Iris pigment epithelial cell (primary cell): ENCODE data around the gene SERPINA12.

Experiments used
- DNase-seq: peaks from one replicate; pipeline ENCODE4 v3.0.0-alpha.2; 2011; ENCODE audit warnings: low read depth

The SERPINA12 gene

GRCh38 chr14:94509356-94509755 lies at the start of gene SERPINA12:
Gene SERPINA12 (minus strand): TSS chr14:94509469. CDS start chr14:94498397, 11,072 bp downstream.
- no peak for DNase-seq

DNA sequence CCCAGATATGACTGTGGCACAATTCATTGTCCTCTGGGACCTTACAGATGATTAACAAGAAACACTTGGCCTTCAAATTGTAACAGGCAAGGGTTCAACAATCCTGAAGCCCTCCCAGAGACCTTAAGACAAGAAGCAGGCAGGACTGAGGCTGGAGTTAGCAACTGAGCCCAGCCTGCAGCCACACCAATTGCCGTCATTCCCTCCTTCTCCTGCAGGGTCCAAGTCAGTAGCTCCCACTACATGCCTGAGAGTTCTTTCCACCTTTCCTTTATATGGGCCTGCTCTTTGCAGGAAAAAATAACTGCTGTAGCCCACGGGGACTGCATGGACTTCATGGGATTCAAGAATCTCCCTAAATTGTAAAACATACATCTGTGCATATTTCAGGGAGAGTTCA lies 49.6 kb upstream of the SERPINA12 start:
- DNase-seq = no peak

- no peak for DNase-seq
These were observed 48.1 kb upstream of the SERPINA12 start for GRCh38 chr14:94557327-94557726.

DNA sequence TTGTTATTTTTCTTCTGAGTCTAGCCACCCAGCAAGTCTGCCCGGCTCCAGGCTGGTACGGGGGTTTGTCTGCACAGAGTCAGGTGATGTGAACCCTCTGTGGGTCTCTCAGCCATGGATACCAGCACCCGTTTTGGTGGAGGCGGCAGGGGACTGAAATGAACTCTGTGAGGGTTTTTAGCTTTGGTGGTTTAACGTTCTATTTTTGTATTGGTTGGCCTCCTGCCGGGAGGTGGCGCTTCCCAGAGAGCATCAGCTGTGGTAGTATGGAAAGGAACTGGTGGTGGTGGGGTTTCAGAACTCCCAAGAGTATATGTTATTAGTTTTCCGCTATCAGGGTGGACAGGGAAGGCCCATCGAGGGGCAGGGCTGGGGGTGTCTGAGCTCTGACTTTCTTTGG lies 46.7 kb upstream of the SERPINA12 start:
- DNase-seq = no peak

DNA sequence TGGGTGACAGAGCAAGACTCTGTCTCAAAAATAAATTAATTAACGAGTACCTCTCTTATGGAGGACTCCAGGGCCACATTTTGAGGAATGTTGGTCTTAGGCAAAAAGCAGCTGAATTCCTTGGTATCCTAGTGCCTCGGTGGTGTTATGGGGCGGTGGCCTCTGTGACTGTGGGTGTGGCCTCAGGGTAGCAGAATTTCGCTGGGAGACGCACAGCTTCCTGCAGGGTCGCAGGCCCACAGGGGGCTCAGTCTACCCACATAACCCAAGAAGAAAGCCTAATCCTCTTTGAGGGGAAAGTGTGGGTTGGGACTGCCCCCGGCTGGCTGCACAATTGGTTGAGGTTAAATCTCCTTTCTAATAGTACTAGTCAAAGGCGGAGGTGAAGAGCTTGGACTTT lies 40.8 kb upstream of the SERPINA12 start:
- DNase-seq = no peak

GRCh38 chr14:94548999-94549985 lies 40.0 kb upstream of the SERPINA12 start:
- DNase-seq = peak; percentile 52

DNA sequence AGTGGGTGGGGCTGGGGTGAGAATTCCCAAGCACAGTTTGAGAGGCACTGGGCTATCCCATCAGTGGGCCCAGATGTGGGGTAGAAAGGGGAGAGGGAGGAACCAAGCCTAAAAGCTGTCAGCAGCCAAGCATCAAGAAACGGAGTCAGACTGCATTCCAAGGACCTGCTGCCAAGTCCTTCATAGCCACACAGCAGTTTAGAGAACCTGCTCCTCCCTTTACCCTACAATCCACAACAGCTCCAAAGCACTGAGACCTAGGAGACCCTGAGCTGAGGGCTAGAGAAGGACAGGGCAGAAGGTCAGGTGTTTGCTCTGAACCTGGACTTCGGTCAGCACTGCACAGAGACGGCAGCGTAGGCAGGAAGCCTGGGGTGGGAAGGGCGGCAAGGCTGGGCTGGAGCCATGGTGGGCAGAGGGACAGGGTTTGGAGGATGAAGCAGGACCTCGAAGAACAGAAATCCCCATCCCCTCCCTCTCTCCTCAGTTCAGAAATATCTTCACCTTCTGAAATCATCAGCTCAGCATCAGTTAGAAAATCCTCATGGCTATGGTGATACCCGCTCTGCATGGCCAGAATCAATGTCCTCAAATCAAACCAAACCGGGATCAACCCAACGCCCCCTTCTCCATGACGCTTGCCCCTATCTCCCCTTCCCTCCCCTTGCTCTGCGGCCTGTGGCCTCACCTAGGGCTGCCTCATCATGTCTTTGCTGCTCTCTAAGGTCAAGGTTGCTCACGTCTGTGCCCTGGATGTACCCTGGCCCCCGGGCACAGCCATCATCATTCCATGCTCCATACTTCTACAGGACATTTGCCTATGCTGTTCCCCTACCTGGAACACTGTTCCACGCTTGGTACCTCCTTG lies 39.1 kb upstream of the SERPINA12 start:
- no peak for DNase-seq

- no peak for DNase-seq
These were observed 38.5 kb upstream of the SERPINA12 start for GRCh38 chr14:94547726-94548125.

- DNase-seq = no peak
These were observed 37.9 kb upstream of the SERPINA12 start for GRCh38 chr14:94547151-94547680.

- no peak for DNase-seq
These were observed 36.0 kb upstream of the SERPINA12 start for GRCh38 chr14:94545131-94545841.

GRCh38 chr14:94544726-94545125 lies 35.5 kb upstream of the SERPINA12 start:
- DNase-seq = no peak

- no peak for DNase-seq
These were observed 34.3 kb upstream of the SERPINA12 start for GRCh38 chr14:94543449-94544124.

- DNase-seq = no peak
These were observed 33.7 kb upstream of the SERPINA12 start for GRCh38 chr14:94542811-94543440.

- DNase-seq = peak; percentile 64
These were observed 33.0 kb upstream of the SERPINA12 start for GRCh38 chr14:94542111-94542810.

DNA sequence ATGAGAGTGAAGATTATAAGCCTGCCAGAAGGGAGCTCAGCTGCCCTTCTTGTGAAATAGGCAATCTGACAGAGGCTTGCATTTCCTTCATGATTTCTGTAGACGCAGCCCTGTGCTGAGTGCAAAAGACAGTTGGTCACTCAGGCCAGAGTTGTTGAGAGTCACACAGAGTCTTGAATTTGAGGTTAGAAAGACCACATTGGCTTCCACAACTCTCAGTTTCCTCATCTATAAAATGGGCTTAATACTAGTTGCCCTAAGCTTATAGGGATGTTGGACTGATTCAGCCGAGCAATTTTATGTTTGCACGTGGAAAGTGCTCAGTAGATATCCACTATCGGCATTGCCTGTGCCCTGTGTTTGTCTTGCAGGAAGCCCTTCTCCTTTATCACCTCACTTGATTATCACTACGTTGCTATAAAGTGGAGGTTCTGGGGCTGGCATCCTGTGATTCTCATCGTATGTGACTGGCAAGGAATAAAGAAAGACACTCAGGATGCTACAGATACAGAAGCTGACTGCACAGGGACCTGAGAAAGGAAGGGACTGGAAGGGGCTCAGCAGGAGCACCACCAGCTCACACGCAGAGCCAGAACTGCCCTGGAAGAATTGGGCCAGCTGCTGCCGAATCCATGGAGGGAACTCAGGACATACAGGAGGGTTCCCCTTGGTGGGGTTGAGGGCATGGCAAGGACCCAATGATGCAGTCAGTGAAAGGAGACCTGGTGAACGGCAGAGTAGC lies 32.1 kb upstream of the SERPINA12 start:
- DNase-seq = no peak

DNA sequence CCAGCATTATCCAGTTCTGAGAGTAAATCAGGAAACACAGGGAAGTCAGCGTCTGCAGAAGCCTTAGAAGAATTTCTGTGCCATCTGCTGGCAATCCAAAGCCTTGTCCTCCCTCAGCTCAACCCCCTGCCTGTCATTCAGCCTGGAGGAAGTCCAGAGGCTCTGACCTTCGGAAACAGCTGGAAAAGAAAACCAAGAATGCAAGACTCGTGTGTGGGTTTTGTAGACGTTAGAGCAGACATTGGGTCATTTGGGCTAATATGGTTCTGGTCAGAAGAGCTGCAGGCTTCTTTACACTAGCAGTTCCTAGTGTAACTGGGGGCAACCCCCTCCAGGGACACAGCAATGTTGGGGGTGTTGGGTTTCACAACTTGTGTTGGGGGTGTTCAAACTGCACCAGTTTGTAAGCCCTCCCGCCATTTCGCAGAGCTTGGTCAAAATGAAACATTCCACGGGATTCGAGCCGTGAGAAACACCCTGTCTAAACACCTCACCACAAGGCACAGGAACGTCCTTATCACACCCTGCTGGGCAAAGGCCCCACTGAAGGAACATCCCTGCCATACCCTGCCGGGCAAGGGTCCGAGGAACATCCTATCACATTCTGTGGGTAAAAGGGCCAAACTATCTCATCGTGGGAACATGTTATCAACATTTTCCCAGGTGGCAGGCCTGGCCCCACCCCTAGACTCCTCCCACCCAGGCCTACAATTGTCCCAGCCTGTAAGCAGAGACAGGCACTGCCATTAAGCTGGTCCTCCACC lies 30.9 kb upstream of the SERPINA12 start:
- peak; percentile 19 for DNase-seq

GRCh38 chr14:94539181-94539580 lies 29.9 kb upstream of the SERPINA12 start:
- DNase-seq = no peak

DNA sequence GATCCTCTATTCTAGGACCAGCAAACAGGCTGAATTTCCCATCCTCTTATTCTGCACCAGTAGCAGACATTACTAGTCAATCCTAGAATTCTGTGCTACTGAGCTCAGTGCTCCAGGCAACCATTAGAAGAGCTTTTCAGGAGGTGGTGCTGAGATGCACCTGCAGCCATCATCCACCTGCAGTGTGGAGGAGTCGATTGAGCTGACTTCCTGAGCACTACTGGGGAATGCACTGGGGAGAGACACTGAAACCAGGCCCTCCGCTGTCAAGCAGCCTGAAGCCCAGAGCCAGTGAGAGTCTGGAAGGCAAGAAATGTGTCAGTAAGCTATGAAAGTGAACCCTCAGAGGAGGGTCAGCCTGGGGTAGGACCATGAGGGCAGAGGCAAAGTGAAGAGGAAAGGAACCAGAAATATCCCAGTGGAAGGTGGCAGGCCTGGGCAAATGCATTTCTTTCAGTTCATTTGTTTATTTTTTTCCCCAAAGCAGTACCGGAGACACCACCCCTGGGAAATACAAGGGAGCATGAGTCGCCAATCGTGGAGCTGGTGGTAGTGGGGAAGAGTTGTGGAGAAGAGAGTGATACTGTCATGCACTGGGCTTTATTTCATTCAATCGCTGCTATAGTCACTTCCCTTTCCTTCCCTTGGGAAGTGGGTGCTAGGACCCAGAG lies 28.9 kb upstream of the SERPINA12 start:
- DNase-seq = no peak
